ENCODE measurements around the gene KSR1.

Gene KSR1

GRCh38 chr17:27571563-27572352 lies 115.5 kb downstream of the KSR1 start:
- POLR2A ChIA-PET: no interaction called here
- 99% methylated on average over 12 of the region's 12 CpGs for WGBS (ENCODE audit: insufficient coverage)
- Histone ChIP-seq H3K4me3 (ENCODE audit: control insufficient read depth in 1 of 7, extremely low read depth in 1 of 7, insufficient read depth in 4 of 7, low read depth in 2 of 7, low read length in 6 of 7) (no peak overlapping the region), H3K4me1 (ENCODE audit: control extremely low read depth in 1 of 4, control insufficient read depth in 4 of 4, insufficient read depth in 4 of 4, low read length in 3 of 4) (peaks cover 0 to 49% (median 9%) of the 10 kb centered on the region in 4 experiments), H3K36me3 (ENCODE audit: control insufficient read depth in 4 of 4, insufficient read depth in 4 of 4, low read length in 3 of 4) (no peaks in the 10 kb centered on the region), H3K27me3 (replicated peaks in 2 of 5; ENCODE audit: control insufficient read depth in 4 of 5, insufficient read depth in 5 of 5, low read length in 4 of 5) (no peaks in the 10 kb centered on the region), H3K27ac (ENCODE audit: insufficient read depth in 1 of 2, low read depth in 1 of 2, low read length in 2 of 2, poor library complexity in 1 of 2, severe bottlenecking in 2 of 2) (no peak overlapping the region), H3K9me3 (ENCODE audit: control extremely low read depth in 1 of 5, control insufficient read depth in 4 of 5, insufficient read depth in 2 of 5, low read depth in 1 of 5, low read length in 4 of 5) (no peaks in the 10 kb centered on the region)
- CTCF ChIA-PET: interaction anchor here (0.9 kb wide), 1 partner anchor 29 kb away, joined by 4 read pairs; no protein-coding TSS in a partner anchor
- no peak for DNase-seq

DNA sequence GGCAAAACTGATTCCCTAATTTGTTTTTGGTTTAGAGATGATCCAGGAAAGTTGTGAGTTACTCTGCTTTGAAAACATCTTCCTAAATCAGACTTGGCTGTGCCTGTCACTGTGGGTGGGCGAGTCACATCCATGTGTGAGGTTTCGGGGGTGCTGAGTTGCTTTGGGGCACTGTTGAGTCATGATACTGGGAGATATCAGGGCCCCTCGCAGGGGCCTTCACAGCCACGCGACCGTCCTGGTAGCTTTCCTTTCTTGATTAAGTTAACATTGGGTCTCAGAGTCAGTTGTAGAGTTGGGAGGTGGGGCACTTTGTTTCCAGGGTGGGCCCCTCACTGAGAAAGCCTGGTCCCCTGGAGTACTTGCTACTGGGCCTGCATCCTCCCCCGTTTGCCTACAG lies 116.4 kb downstream of the KSR1 start:
- Histone ChIP-seq H3K9me3 (ENCODE audit: control extremely low read depth in 1 of 5, control insufficient read depth in 4 of 5, insufficient read depth in 2 of 5, low read depth in 1 of 5, low read length in 4 of 5) (no peaks in the 10 kb centered on the region), H3K36me3 (ENCODE audit: control insufficient read depth in 4 of 4, insufficient read depth in 4 of 4, low read length in 3 of 4) (peaks cover 0 to 3% (median 1%) of the 10 kb centered on the region in 4 experiments), H3K27me3 (replicated peaks in 2 of 5; ENCODE audit: control insufficient read depth in 4 of 5, insufficient read depth in 5 of 5, low read length in 4 of 5) (no peaks in the 10 kb centered on the region), H3K4me3 (ENCODE audit: control insufficient read depth in 1 of 7, extremely low read depth in 1 of 7, insufficient read depth in 4 of 7, low read depth in 2 of 7, low read length in 6 of 7) (no peak overlapping the region), H3K4me1 (ENCODE audit: control extremely low read depth in 1 of 4, control insufficient read depth in 4 of 4, insufficient read depth in 4 of 4, low read length in 3 of 4) (peaks cover 0 to 50% (median 9%) of the 10 kb centered on the region in 4 experiments), H3K27ac (ENCODE audit: insufficient read depth in 1 of 2, low read depth in 1 of 2, low read length in 2 of 2, poor library complexity in 1 of 2, severe bottlenecking in 2 of 2) (peak overlapping the region in 1 of 2 experiments; percentile 55)
- ChIA-PET CTCF (interaction anchor here (0.9 to 1.1 kb wide), 2 partner anchors 28 to 117 kb away, joined by 3 to 4 read pairs; partner anchors contain the start of gene KSR1), POLR2A (interaction anchor here (0.6 kb wide), 1 partner anchor 278 kb away, joined by 3 read pairs; the partner anchor contains the start of gene WSB1)
- peak; percentile 33 to 66 (median 57) for DNase-seq
- 76% methylated on average over 7 of the region's 7 CpGs for whole genome bisulfite sequencing (ENCODE audit: insufficient coverage)

DNA sequence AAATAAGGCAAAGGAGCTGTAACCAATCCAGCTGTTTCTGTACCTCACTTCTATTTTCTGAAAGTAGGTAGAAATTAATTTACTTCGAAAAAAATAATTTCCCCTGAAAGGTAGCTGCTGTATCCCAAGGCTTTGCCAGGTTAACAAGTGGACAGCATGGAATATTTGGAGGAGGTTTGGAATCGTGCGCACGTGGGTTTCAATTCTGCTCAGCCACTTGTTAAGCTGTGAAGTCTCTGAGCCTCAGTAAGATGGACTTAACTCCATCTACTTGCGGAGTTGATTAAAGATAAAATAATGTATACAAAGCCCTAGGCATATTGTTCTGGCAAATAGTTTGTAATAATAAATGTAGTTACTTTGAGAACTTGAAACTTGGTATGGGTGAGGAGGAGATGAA lies 117.3 kb downstream of the KSR1 start:
- Histone ChIP-seq H3K4me1 (ENCODE audit: control extremely low read depth in 1 of 4, control insufficient read depth in 4 of 4, insufficient read depth in 4 of 4, low read length in 3 of 4) (peaks cover 0 to 46% (median 9%) of the 10 kb centered on the region in 4 experiments), H3K27ac (ENCODE audit: insufficient read depth in 1 of 2, low read depth in 1 of 2, low read length in 2 of 2, poor library complexity in 1 of 2, severe bottlenecking in 2 of 2) (peak overlapping the region in 1 of 2 experiments; percentile 55), H3K36me3 (ENCODE audit: control insufficient read depth in 4 of 4, insufficient read depth in 4 of 4, low read length in 3 of 4) (peaks cover 0 to 3% (median 1%) of the 10 kb centered on the region in 4 experiments), H3K4me3 (ENCODE audit: control insufficient read depth in 1 of 7, extremely low read depth in 1 of 7, insufficient read depth in 4 of 7, low read depth in 2 of 7, low read length in 6 of 7) (peak overlapping the region in 1 of 7 experiments; percentile 8), H3K9me3 (ENCODE audit: control extremely low read depth in 1 of 5, control insufficient read depth in 4 of 5, insufficient read depth in 2 of 5, low read depth in 1 of 5, low read length in 4 of 5) (no peaks in the 10 kb centered on the region), H3K27me3 (replicated peaks in 2 of 5; ENCODE audit: control insufficient read depth in 4 of 5, insufficient read depth in 5 of 5, low read length in 4 of 5) (no peaks in the 10 kb centered on the region)
- ChIA-PET CTCF (interaction anchor here (0.8 to 4.0 kb wide), 6 partner anchors 8 to 118 kb away, joined by 3 to 13 read pairs (median 4); partner anchors contain the start of gene KSR1), POLR2A (interaction anchor here (0.9 kb wide), 1 partner anchor 85 kb away, joined by 3 read pairs; no protein-coding TSS in a partner anchor)
- no peak for DNase-seq
- 94% methylated on average over 4 of the region's 5 CpGs for WGBS (ENCODE audit: insufficient coverage)

GRCh38 chr17:27573971-27574525 lies 117.8 kb downstream of the KSR1 start:
- CTCF ChIA-PET: interaction anchor here (1.0 to 4.0 kb wide), 9 partner anchors 11 to 118 kb away, joined by 3 to 13 read pairs (median 3); partner anchors contain the start of gene KSR1
- H3K36me3 ChIP-seq (ENCODE audit: control insufficient read depth in 4 of 4, insufficient read depth in 4 of 4, low read length in 3 of 4): peaks cover 0 to 3% (median 1%) of the 10 kb centered on the region in 4 experiments
- H3K27me3 ChIP-seq (replicated peaks in 2 of 5; ENCODE audit: control insufficient read depth in 4 of 5, insufficient read depth in 5 of 5, low read length in 4 of 5): no peaks in the 10 kb centered on the region
- H3K4me3 ChIP-seq (ENCODE audit: control insufficient read depth in 1 of 7, extremely low read depth in 1 of 7, insufficient read depth in 4 of 7, low read depth in 2 of 7, low read length in 6 of 7): peak overlapping the region in 1 of 7 experiments; percentile 8
- POLR2A ChIA-PET: interaction anchor here (0.9 kb wide), 1 partner anchor 85 kb away, joined by 3 read pairs; no protein-coding TSS in a partner anchor
- DNase-seq: peak; percentile 73 to 93 (median 89)
- peak overlapping the region in 1 of 2 experiments; percentile 45 for H3K27ac ChIP-seq (ENCODE audit: insufficient read depth in 1 of 2, low read depth in 1 of 2, low read length in 2 of 2, poor library complexity in 1 of 2, severe bottlenecking in 2 of 2)
- WGBS (ENCODE audit: insufficient coverage): 45% methylated on average over 3 of the region's 4 CpGs
- no peaks in the 10 kb centered on the region for H3K9me3 ChIP-seq (ENCODE audit: control extremely low read depth in 1 of 5, control insufficient read depth in 4 of 5, insufficient read depth in 2 of 5, low read depth in 1 of 5, low read length in 4 of 5)
- peaks cover 0 to 43% (median 9%) of the 10 kb centered on the region in 4 experiments for H3K4me1 ChIP-seq (ENCODE audit: control extremely low read depth in 1 of 4, control insufficient read depth in 4 of 4, insufficient read depth in 4 of 4, low read length in 3 of 4)

GRCh38 chr17:27575096-27575911 lies 119.1 kb downstream of the KSR1 start:
- CTCF ChIA-PET: interaction anchor here (1.2 to 4.0 kb wide), 7 partner anchors 12 to 119 kb away, joined by 3 to 13 read pairs (median 3); partner anchors contain the start of gene KSR1
- Histone ChIP-seq H3K27ac (ENCODE audit: insufficient read depth in 1 of 2, low read depth in 1 of 2, low read length in 2 of 2, poor library complexity in 1 of 2, severe bottlenecking in 2 of 2) (peak overlapping the region in 1 of 2 experiments; percentile 23), H3K27me3 (replicated peaks in 2 of 5; ENCODE audit: control insufficient read depth in 4 of 5, insufficient read depth in 5 of 5, low read length in 4 of 5) (no peaks in the 10 kb centered on the region), H3K9me3 (ENCODE audit: control extremely low read depth in 1 of 5, control insufficient read depth in 4 of 5, insufficient read depth in 2 of 5, low read depth in 1 of 5, low read length in 4 of 5) (no peaks in the 10 kb centered on the region), H3K4me3 (ENCODE audit: control insufficient read depth in 1 of 7, extremely low read depth in 1 of 7, insufficient read depth in 4 of 7, low read depth in 2 of 7, low read length in 6 of 7) (no peak overlapping the region), H3K36me3 (ENCODE audit: control insufficient read depth in 4 of 4, insufficient read depth in 4 of 4, low read length in 3 of 4) (peaks cover 0 to 3% (median 1%) of the 10 kb centered on the region in 4 experiments), H3K4me1 (ENCODE audit: control extremely low read depth in 1 of 4, control insufficient read depth in 4 of 4, insufficient read depth in 4 of 4, low read length in 3 of 4) (peaks cover 0 to 32% (median 9%) of the 10 kb centered on the region in 4 experiments)
- POLR2A ChIA-PET: no interaction called here
- DNase-seq: no peak
- 100% methylated on average over 2 of the region's 3 CpGs for WGBS (ENCODE audit: insufficient coverage)

- ChIA-PET CTCF (interaction anchor here (1.4 to 4.0 kb wide), 3 partner anchors 24 to 54 kb away, joined by 3 to 13 read pairs (median 3); no protein-coding TSS in a partner anchor), POLR2A (no interaction called here)
- Histone ChIP-seq H3K36me3 (ENCODE audit: control insufficient read depth in 4 of 4, insufficient read depth in 4 of 4, low read length in 3 of 4) (peaks cover 0 to 3% (median 1%) of the 10 kb centered on the region in 4 experiments), H3K27ac (ENCODE audit: insufficient read depth in 1 of 2, low read depth in 1 of 2, low read length in 2 of 2, poor library complexity in 1 of 2, severe bottlenecking in 2 of 2) (peak overlapping the region in 1 of 2 experiments; percentile 25), H3K9me3 (ENCODE audit: control extremely low read depth in 1 of 5, control insufficient read depth in 4 of 5, insufficient read depth in 2 of 5, low read depth in 1 of 5, low read length in 4 of 5) (no peaks in the 10 kb centered on the region), H3K4me3 (ENCODE audit: control insufficient read depth in 1 of 7, extremely low read depth in 1 of 7, insufficient read depth in 4 of 7, low read depth in 2 of 7, low read length in 6 of 7) (no peak overlapping the region), H3K4me1 (ENCODE audit: control extremely low read depth in 1 of 4, control insufficient read depth in 4 of 4, insufficient read depth in 4 of 4, low read length in 3 of 4) (peaks cover 0 to 30% (median 9%) of the 10 kb centered on the region in 4 experiments), H3K27me3 (replicated peaks in 2 of 5; ENCODE audit: control insufficient read depth in 4 of 5, insufficient read depth in 5 of 5, low read length in 4 of 5) (no peaks in the 10 kb centered on the region)
- DNase-seq: no peak
- WGBS (ENCODE audit: insufficient coverage): 100% methylated on average over 1 of the region's 2 CpGs
Measured at GRCh38 chr17:27575912-27576252, 119.6 kb downstream of the KSR1 start.

Measured in common myeloid progenitor, CD34-positive (primary cell).